ENCODE data around the gene PDE6B. TPM values are rescaled to one million over a fixed set of nuclear protein-coding genes. Genes with fewer than 3 reads are reported as not detected.

PDE6B gene
- total RNA-seq, 1 donor from 2014 or later = 15.0 TPM

DNA sequence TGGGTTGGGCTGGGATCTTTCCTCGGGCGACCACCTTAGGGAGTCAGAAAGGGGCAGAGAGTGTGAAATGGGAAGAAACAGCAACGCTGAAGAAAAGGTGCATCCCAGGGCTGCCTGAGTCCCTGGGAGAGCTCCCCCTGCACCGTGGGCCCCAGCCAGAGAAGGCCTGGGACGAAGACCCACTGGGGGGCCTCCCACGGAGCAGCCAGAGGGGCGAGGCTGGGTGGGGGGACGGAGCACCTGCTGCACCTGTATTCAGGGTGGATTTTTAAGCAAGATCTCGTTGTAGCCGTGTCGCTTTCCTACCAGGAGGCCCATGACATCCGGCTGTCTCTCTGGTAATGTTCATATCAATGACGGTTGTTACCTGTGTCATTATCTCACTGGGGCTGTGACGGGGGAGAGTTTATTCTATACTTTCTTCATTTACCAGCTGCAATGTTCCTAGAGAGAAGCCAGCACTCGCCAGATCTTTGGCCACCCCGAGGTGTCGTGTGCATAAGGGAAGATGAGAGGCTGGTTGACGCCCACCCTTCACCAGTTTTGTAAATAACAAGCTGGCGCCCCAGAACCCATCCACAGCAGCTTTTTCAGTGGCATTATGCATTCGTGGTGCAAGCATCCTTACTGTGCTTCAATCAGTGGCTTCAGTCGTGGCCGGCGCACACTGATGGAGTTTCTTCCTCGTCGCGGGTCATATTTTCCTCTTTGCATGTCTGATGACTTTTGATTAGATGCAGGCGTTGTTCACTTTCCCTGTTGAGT lies 74.6 kb downstream of the PDE6B start:
- peaks cover 27% of the 10 kb centered on the region for H3K4me1 Mint-ChIP-seq
- H3K36me3 Mint-ChIP-seq (ENCODE audit: low read depth) = no peaks in the 10 kb centered on the region
- ATAC-seq (ENCODE audit: low read depth) (no peak), DNase-seq (no peak)
- H3K4me3 Mint-ChIP-seq = peak overlapping the region; percentile 76
- H3K9me3 Mint-ChIP-seq = no peaks in the 10 kb centered on the region
- H3K27ac Mint-ChIP-seq = peak overlapping the region; percentile 94
- H3K27me3 Mint-ChIP-seq = no peaks in the 10 kb centered on the region
- intact Hi-C loops (cut with micrococcal nuclease) = loop anchor here (1.0 kb wide), 1 partner anchor 26 kb away; the partner anchor contains the start of genes ATP5ME and MYL5
- CTCF ChIA-PET = interaction anchor here (0.8 to 1.9 kb wide), 3 partner anchors 16 to 26 kb away, joined by 3 to 5 read pairs (median 3); partner anchors contain the start of genes ATP5ME and MYL5
- TF ChIP-seq, protein P1, sequence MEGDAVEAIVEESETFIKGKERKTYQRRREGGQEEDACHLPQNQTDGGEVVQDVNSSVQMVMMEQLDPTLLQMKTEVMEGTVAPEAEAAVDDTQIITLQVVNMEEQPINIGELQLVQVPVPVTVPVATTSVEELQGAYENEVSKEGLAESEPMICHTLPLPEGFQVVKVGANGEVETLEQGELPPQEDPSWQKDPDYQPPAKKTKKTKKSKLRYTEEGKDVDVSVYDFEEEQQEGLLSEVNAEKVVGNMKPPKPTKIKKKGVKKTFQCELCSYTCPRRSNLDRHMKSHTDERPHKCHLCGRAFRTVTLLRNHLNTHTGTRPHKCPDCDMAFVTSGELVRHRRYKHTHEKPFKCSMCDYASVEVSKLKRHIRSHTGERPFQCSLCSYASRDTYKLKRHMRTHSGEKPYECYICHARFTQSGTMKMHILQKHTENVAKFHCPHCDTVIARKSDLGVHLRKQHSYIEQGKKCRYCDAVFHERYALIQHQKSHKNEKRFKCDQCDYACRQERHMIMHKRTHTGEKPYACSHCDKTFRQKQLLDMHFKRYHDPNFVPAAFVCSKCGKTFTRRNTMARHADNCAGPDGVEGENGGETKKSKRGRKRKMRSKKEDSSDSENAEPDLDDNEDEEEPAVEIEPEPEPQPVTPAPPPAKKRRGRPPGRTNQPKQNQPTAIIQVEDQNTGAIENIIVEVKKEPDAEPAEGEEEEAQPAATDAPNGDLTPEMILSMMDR (IDR thresholded peaks at IDR 0.05) = no peak
- POLR2A ChIA-PET = interaction anchor here (0.6 to 4.0 kb wide), 6 partner anchors 11 to 1215 kb away, joined by 3 to 48 read pairs (median 3); partner anchors contain the start of genes ATP5ME, MYL5 and SLC49A3

DNA sequence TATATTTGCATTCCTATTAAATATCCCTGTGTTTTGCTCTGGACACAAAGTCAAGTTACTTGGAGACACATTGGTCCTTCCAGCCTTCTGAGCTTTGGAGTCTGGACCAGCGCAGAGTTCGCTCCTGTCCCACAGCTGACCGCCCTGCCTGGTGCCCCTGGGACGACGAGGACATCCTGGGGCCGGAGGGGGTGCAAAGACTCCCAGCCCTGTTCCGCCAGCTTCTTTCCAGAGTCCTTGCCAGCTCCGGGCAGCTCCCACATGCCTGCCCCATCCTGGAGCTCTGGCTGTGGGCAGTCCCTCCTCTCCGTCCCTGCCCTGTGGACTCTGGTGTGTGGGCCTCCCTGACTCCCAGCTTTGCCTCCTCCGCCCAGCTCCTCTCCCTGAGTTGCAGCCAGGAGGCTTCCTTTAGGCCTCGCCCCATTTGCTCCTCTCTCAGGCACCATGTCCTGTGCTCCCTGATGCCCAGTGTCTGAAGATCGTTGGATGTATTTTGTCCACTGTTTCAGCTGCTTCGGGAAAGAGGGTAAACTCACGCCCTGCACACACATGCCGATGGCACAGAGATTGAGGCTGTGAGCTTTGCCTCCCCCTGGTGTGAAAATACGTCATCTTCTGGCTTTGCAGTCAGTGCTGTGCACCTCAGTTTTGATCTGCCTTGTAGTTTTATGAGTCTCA lies 75.4 kb downstream of the PDE6B start:
- intact Hi-C loops (cut with micrococcal nuclease) = no loop called here
- H3K27me3 Mint-ChIP-seq = no peaks in the 10 kb centered on the region
- no peak for ATAC-seq (ENCODE audit: low read depth)
- CTCF ChIA-PET = interaction anchor here (0.8 to 1.2 kb wide), 2 partner anchors 17 to 27 kb away, joined by 3 read pairs; partner anchors contain the start of genes ATP5ME and MYL5
- POLR2A ChIA-PET = interaction anchor here (0.6 to 4.0 kb wide), 3 partner anchors 22 to 1214 kb away, joined by 4 to 48 read pairs (median 6); partner anchors contain the start of genes ATP5ME and MYL5
- no peaks in the 10 kb centered on the region for H3K36me3 Mint-ChIP-seq (ENCODE audit: low read depth)
- H3K27ac Mint-ChIP-seq = peak overlapping the region; percentile 76
- DNase-seq = no peak
- H3K4me1 Mint-ChIP-seq = peaks cover 31% of the 10 kb centered on the region
- H3K4me3 Mint-ChIP-seq = no peak overlapping the region
- H3K9me3 Mint-ChIP-seq = no peaks in the 10 kb centered on the region
- TF ChIP-seq, protein P1 (IDR thresholded peaks at IDR 0.05) = no peak

DNA sequence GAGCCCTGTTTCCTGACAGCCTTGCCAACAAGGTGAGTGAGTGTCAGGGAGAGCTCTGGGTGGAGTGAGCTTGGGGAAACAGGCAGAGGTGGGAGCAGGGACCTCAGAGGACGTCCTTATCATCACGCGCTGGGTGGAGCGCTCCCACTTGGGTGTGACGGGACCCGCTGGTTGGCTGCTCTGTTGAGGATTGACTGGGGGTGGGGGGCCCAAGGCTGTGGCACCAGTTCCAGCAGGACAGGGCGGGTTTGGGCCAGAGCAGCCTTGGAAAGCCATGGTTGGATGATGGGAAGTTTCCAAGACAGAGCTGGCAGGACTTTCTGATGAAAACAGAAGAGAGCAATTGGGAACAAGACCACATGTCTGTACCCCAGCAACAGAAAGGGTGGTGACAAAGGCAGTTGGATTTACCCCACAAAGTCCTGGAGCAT lies 77.3 kb downstream of the PDE6B start:
- H3K4me1 Mint-ChIP-seq = peaks cover 34% of the 10 kb centered on the region
- POLR2A ChIA-PET = interaction anchor here (0.7 kb wide), 1 partner anchor 26 kb away, joined by 9 read pairs; no protein-coding TSS in a partner anchor
- H3K27ac Mint-ChIP-seq = no peak overlapping the region
- H3K36me3 Mint-ChIP-seq (ENCODE audit: low read depth) = no peaks in the 10 kb centered on the region
- H3K9me3 Mint-ChIP-seq = no peaks in the 10 kb centered on the region
- CTCF ChIA-PET = no interaction called here
- H3K4me3 Mint-ChIP-seq = no peak overlapping the region
- TF ChIP-seq, protein P1 (IDR thresholded peaks at IDR 0.05) = no peak
- H3K27me3 Mint-ChIP-seq = no peaks in the 10 kb centered on the region
- ATAC-seq (ENCODE audit: low read depth) (no peak), DNase-seq (no peak)
- intact Hi-C loops (cut with micrococcal nuclease) = no loop called here

DNA sequence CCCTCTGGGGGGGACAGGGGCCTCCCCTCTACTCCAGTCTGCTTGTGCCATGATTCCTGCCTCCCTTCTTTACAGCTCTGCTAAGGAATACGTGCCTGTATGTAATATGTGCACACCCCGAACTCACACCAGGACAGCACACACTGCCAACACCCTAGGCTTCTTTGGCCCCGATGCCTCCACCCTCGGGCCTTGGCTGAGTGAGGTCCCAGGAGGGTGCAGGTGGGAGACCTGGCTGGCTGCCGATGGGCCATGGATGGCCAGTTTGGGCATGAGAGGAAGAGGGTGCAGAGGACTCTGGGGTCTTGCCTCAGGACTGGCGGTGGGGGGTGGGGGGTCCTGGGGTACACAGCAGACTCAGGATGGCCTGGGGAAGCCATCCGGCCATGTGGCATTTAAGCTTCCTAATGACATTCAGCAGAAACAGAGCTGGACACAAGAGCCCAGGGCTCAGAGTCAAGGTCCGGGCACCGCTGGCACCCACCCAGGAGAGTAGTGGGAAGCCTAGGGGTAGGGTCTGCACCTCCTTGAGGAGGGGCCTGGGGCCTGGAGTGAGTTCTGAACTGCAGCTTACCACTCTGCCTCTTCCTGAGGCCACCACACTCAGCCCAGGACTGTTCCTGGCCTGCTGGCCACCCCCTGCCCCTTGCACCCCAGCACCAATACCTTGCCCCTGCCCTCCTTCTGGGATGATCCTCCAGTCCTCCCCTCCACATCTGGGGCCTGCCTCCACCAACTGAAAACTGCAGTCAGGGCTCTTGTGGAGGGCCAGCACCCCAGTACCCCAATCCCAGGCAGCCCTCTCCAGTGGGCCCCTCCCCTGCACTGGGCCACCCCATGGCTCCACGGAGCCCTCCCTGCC lies 78.2 kb downstream of the PDE6B start:
- H3K4me1 Mint-ChIP-seq = peaks cover 36% of the 10 kb centered on the region
- H3K27me3 Mint-ChIP-seq = no peaks in the 10 kb centered on the region
- no peaks in the 10 kb centered on the region for H3K9me3 Mint-ChIP-seq
- peaks cover under 1% of the 10 kb centered on the region for H3K36me3 Mint-ChIP-seq (ENCODE audit: low read depth)
- ChIA-PET POLR2A (interaction anchor here (0.7 kb wide), 1 partner anchor 27 kb away, joined by 9 read pairs; no protein-coding TSS in a partner anchor), CTCF (no interaction called here)
- intact Hi-C loops (cut with micrococcal nuclease) = no loop called here
- TF ChIP-seq, protein P1 (IDR thresholded peaks at IDR 0.05) = no peak
- ATAC-seq (ENCODE audit: low read depth) = no peak
- DNase-seq = no peak
- no peak overlapping the region for H3K4me3 Mint-ChIP-seq
- no peak overlapping the region for H3K27ac Mint-ChIP-seq
